ENCODE results near the gene CPSF7.

DNA sequence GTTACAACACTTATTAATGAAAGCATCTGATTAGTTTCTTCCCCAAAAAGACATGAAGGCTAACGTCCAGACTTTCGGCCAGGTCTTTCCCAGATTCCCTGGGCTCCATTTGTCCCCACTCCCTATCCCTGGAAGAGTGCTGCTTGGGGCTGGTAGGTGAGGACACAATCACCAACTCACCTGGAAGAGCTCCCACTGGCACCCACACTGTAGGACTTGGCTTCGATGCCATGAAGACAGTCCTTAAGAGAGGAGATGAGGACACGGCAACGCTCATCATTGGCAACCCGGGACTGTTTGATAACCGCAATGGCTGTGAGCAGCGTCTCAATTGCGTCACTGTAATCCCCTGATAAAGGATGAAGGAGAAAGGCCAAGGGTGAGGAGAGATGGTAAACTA is 18.2 kb downstream of the CPSF7 start:
- TF ChIP-seq, protein P1, sequence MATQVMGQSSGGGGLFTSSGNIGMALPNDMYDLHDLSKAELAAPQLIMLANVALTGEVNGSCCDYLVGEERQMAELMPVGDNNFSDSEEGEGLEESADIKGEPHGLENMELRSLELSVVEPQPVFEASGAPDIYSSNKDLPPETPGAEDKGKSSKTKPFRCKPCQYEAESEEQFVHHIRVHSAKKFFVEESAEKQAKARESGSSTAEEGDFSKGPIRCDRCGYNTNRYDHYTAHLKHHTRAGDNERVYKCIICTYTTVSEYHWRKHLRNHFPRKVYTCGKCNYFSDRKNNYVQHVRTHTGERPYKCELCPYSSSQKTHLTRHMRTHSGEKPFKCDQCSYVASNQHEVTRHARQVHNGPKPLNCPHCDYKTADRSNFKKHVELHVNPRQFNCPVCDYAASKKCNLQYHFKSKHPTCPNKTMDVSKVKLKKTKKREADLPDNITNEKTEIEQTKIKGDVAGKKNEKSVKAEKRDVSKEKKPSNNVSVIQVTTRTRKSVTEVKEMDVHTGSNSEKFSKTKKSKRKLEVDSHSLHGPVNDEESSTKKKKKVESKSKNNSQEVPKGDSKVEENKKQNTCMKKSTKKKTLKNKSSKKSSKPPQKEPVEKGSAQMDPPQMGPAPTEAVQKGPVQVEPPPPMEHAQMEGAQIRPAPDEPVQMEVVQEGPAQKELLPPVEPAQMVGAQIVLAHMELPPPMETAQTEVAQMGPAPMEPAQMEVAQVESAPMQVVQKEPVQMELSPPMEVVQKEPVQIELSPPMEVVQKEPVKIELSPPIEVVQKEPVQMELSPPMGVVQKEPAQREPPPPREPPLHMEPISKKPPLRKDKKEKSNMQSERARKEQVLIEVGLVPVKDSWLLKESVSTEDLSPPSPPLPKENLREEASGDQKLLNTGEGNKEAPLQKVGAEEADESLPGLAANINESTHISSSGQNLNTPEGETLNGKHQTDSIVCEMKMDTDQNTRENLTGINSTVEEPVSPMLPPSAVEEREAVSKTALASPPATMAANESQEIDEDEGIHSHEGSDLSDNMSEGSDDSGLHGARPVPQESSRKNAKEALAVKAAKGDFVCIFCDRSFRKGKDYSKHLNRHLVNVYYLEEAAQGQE (IDR thresholded peaks at IDR 0.05; ENCODE audit: low read depth, low read length), result no peak
- TF ChIP-seq EZH2phosphoT487 (IDR thresholded peaks at IDR 0.05; ENCODE audit: borderline replicate concordance, low read depth), result no peak
- no peak for TF ChIP-seq FOSL2 (IDR thresholded peaks at IDR 0.05; ENCODE audit: borderline replicate concordance, low read depth)
- TF ChIP-seq POLR2AphosphoS5 (IDR thresholded peaks at IDR 0.05; ENCODE audit: low read depth, low read length), result no peak
- no peak for TF ChIP-seq JUND (IDR thresholded peaks at IDR 0.05)
